ENCODE data around the gene ZNF407. TPM values are rescaled to one million over a fixed set of nuclear protein-coding genes. Genes with fewer than 3 reads are reported as not detected.

The ZNF407 gene
- total RNA-seq, 1 experiment from 2014 or later: 15.9 TPM

DNA sequence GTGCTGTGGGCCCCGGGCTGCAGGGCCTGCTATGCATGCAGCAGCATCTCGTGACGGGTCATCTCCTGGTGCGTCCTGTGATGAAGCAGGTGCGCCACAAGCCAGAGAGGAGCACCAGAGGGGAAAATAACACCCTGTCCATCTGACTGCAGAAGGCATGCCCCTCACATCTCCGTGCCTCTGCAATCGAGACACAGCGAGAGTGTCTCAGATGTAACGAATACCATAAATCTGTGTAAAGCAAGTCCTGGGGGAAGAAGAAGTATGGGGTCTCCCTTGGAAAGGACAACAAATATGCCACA is 473.8 kb downstream of the ZNF407 start:
- Histone ChIP-seq H3K9me3 (ENCODE audit: low read depth, low read length, poor library complexity, severe bottlenecking) (no peaks in the 10 kb centered on the region), H3K4me1 (ENCODE audit: insufficient read depth, low read length, poor library complexity, severe bottlenecking) (peaks cover 15% of the 10 kb centered on the region), H3K4me3 (ENCODE audit: low read depth, low read length, poor library complexity, severe bottlenecking) (no peak overlapping the region), H3K36me3 (ENCODE audit: insufficient read depth, low read length, poor library complexity, severe bottlenecking) (no peaks in the 10 kb centered on the region), H3K27ac (ENCODE audit: low read depth, low read length, poor library complexity, severe bottlenecking) (no peak overlapping the region), H3K27me3 (replicated peaks; ENCODE audit: insufficient read depth, low read depth, low read length, poor library complexity) (no peaks in the 10 kb centered on the region)
- intact Hi-C loops (cut with micrococcal nuclease; ENCODE audit: unreplicated experiment): no loop called here
- POLR2A ChIA-PET (ENCODE audit: low non-redundant PET): no interaction called here
- no peak for TF ChIP-seq EZH2 (IDR thresholded peaks at IDR 0.05; ENCODE audit: borderline replicate concordance, low read depth, low read length, poor library complexity, severe bottlenecking)
- TF ChIP-seq, protein P1, sequence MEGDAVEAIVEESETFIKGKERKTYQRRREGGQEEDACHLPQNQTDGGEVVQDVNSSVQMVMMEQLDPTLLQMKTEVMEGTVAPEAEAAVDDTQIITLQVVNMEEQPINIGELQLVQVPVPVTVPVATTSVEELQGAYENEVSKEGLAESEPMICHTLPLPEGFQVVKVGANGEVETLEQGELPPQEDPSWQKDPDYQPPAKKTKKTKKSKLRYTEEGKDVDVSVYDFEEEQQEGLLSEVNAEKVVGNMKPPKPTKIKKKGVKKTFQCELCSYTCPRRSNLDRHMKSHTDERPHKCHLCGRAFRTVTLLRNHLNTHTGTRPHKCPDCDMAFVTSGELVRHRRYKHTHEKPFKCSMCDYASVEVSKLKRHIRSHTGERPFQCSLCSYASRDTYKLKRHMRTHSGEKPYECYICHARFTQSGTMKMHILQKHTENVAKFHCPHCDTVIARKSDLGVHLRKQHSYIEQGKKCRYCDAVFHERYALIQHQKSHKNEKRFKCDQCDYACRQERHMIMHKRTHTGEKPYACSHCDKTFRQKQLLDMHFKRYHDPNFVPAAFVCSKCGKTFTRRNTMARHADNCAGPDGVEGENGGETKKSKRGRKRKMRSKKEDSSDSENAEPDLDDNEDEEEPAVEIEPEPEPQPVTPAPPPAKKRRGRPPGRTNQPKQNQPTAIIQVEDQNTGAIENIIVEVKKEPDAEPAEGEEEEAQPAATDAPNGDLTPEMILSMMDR (conservative IDR thresholded peaks at IDR 0.05; ENCODE audit: low read depth, low read length): no peak
- no TSS peak for BruUV-seq (replicated peaks)
- no peak for DNase-seq (ENCODE audit: low spot score)
- CTCF ChIA-PET: no interaction called here

DNA sequence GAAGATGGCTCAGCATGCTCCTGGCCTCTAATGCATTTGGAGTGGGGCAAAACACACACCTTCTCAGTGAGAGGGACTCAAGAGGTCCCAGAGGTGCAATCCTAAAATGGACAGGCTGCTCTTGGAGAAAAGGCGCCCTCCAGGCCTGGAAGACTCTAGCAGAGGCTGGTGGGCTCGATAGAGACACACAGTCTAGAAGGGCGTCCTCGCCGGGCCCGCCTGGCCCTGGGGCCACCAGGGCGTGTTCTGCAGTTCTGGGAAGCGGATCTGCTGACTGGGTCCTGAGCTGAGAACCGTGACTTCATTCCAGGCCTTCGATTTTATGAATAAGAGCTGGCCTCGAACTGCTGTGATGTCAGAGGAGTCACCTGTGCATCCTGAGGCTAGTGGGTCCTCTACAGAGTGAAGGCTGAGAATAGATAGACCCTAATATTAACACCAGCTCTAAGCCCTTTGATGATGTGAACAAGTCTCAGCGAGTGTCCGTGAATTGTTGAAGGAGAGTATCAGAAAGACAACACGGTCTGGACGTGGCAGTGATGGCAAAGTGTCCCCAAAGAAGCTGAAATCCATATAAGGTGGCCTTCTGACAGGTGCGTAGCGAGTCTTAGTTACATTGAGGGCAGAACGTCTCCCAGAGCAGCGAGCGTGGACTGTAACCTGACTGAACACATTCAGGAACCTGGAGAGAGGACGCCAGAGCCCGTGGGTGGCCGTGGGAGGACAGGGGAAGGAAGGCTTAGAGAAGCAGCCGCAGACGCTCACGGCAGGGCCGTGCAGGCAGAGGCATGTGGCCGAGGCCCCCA is 474.4 kb downstream of the ZNF407 start:
- no TSS peak for BruUV-seq (replicated peaks)
- TF ChIP-seq, protein P1 (conservative IDR thresholded peaks at IDR 0.05; ENCODE audit: low read depth, low read length): no peak
- no peak for TF ChIP-seq EZH2 (IDR thresholded peaks at IDR 0.05; ENCODE audit: borderline replicate concordance, low read depth, low read length, poor library complexity, severe bottlenecking)
- Histone ChIP-seq H3K36me3 (ENCODE audit: insufficient read depth, low read length, poor library complexity, severe bottlenecking) (no peaks in the 10 kb centered on the region), H3K4me3 (ENCODE audit: low read depth, low read length, poor library complexity, severe bottlenecking) (no peak overlapping the region), H3K27ac (ENCODE audit: low read depth, low read length, poor library complexity, severe bottlenecking) (no peak overlapping the region), H3K27me3 (replicated peaks; ENCODE audit: insufficient read depth, low read depth, low read length, poor library complexity) (no peaks in the 10 kb centered on the region), H3K9me3 (ENCODE audit: low read depth, low read length, poor library complexity, severe bottlenecking) (no peaks in the 10 kb centered on the region), H3K4me1 (ENCODE audit: insufficient read depth, low read length, poor library complexity, severe bottlenecking) (peaks cover 15% of the 10 kb centered on the region)
- ChIA-PET CTCF (no interaction called here), POLR2A (ENCODE audit: low non-redundant PET) (no interaction called here)
- DNase-seq (ENCODE audit: low spot score): no peak
- intact Hi-C loops (cut with micrococcal nuclease; ENCODE audit: unreplicated experiment): no loop called here

DNA sequence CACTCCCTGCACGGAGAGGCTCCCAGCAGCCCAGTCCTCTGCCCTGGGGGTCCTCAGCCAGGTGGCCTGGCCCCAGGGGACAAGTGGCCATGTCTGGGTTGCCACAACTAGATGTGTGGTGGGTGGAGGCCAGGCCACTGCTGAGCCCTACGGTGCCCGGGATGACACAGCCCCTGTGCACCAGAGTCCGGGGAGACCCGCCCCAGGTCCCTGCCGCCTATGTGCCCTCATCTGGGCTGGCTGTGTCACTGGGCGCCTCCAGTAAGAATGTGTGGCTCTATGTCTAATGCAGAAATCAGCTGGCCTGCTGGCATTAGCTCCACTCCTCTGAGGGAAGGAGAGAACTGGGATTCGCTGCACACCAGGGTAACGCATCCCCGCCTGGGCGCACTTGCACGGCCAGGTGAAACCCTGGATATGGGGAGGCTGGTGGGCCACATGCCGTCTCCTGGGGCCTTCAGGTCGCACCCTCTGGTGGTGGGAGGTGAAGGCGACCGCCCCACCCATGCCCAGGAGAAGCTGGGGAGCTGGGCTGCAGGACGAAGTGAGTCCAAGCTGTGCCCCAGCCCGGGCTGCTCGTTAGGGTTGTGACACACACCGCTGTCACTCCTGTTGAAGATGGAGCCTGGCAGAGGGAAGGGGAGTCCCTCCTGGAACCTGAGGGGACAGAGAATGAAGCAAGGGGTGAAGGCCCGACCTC is 475.2 kb downstream of the ZNF407 start:
- no peak overlapping the region for H3K27ac ChIP-seq (ENCODE audit: low read depth, low read length, poor library complexity, severe bottlenecking)
- intact Hi-C loops (cut with micrococcal nuclease; ENCODE audit: unreplicated experiment): no loop called here
- no peaks in the 10 kb centered on the region for H3K36me3 ChIP-seq (ENCODE audit: insufficient read depth, low read length, poor library complexity, severe bottlenecking)
- TF ChIP-seq EZH2 (IDR thresholded peaks at IDR 0.05; ENCODE audit: borderline replicate concordance, low read depth, low read length, poor library complexity, severe bottlenecking): no peak
- TF ChIP-seq, protein P1 (conservative IDR thresholded peaks at IDR 0.05; ENCODE audit: low read depth, low read length): no peak
- H3K4me1 ChIP-seq (ENCODE audit: insufficient read depth, low read length, poor library complexity, severe bottlenecking): peaks cover 15% of the 10 kb centered on the region
- ChIA-PET POLR2A (ENCODE audit: low non-redundant PET) (no interaction called here), CTCF (no interaction called here)
- no peak for DNase-seq (ENCODE audit: low spot score)
- no TSS peak for BruUV-seq (replicated peaks)
- no peak overlapping the region for H3K4me3 ChIP-seq (ENCODE audit: low read depth, low read length, poor library complexity, severe bottlenecking)
- no peaks in the 10 kb centered on the region for H3K27me3 ChIP-seq (replicated peaks; ENCODE audit: insufficient read depth, low read depth, low read length, poor library complexity)
- no peaks in the 10 kb centered on the region for H3K9me3 ChIP-seq (ENCODE audit: low read depth, low read length, poor library complexity, severe bottlenecking)

Measured in A673 (cell line).